GM18505 (cell line): ENCODE measurements around the gene USP28.
"Not testable (repeated sequence)": the region's sequence is repeated elsewhere in the genome, so short reads cannot be mapped to it uniquely, and the experiment has no call there.

Experiments
- ATAC-seq: cut with Tn5 transposase; IDR thresholded peaks from one replicate; pipeline ENCODE4 v1.9.1; 2021; ENCODE audit not compliant: unreplicated experiment
- POLR2A ChIP-seq: IDR thresholded peaks from 4 replicates; pipeline ENCODE4 v1.6.1; 2011; ENCODE audit warnings: borderline replicate concordance; ENCODE audit not compliant: insufficient read depth, insufficient read length; ENCODE audit errors: extremely low read depth

Gene USP28

DNA sequence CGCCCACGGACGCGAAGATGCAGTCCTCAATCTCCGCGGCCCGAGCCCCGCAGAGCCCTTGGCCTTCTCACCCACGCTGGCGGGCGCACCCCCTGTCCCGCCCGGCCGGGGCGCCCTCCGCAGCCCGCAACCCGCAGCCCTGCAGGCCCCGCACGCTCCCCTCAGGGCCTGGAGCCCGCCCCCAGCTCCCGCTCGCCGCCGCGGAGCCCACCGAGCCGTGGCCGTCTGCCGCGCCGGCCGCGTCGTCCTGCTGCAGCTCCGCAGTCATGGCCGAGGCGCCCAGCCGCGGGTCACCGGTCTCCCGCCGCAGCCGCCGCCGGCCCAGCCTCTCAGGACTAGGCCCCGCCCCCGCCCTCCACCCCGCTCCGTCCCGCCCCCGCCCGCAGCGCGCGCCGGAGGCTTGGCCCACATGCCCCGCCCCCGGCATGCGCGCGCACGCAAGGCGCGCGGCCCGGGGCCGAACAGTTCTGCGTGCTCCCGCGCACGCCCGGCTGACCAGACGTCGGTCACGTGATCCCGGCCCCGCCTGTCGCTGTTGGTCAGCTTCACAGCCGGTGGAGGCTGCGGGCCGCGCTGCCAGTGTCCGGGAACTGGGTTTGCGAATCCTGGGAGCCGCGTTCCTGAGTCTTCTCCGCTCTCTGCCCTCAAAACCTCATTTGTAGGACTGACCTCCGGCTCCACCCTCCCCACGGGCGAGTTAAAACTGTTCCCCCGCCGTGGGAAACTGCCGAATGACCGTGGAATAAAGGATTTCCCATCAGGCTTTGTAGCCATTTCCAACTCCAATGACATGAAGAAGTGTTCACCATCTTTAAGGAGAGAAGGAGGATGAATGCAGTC, at the start of gene USP28:
Gene USP28 (minus strand): TSS at position 339 of the 840 bp plus-strand sequence. CDS start 71 bp downstream, at position 268.
- TF ChIP-seq POLR2A: peak; percentile 99
- ATAC-seq: peak; percentile 82

- ATAC-seq: no peak
- no peak for TF ChIP-seq POLR2A
Observed at GRCh38 chr11:113923572-113923971, 48.2 kb upstream of the USP28 start.

GRCh38 chr11:113911491-113911890, 36.1 kb upstream of the USP28 start:
- not testable (repeated sequence) for ATAC-seq

- no peak for ATAC-seq
- no peak for TF ChIP-seq POLR2A
Observed at GRCh38 chr11:113908098-113908497, 32.7 kb upstream of the USP28 start.

- no peak for ATAC-seq
- no peak for TF ChIP-seq POLR2A
Observed at GRCh38 chr11:113907681-113908080, 32.3 kb upstream of the USP28 start.

DNA sequence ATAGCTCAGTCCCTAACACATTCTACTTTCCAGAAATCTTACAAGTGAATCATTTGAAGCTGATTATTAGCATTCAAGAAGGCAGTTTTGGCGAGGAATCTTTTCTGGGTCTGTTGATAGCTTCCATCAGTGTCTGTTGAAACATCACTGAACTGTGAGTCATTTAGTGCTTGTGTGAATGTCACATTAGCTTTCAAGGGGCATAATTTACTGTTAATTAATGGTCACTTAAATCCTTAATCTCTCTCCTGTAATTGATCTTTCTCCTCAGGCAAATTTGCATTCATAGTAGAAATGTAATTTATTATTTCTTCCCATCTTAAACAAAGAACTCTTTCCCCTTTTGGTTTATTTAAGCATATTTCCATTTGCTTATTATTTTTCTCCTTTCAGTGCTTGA, 31.8 kb upstream of the USP28 start:
- TF ChIP-seq POLR2A: no peak
- no peak for ATAC-seq

DNA sequence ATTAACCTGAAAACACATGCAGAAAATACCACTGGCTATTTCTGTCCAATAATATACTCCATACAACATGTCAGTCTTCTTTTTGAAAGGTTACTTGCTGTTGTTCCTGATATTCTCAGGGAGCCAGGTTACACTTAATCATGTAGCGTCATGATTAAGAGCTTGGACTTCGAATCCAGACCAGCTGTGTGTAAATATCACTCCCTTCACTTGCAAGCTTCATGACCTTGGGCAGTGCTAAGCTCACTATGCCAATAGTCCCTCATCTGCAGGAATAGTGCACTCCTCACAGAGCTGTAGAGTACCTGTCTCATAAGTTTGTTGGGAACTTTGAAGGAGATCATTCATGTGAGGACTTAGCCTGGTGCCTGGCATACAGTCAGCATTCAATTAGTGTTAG, 31.1 kb upstream of the USP28 start:
- TF ChIP-seq POLR2A: no peak

DNA sequence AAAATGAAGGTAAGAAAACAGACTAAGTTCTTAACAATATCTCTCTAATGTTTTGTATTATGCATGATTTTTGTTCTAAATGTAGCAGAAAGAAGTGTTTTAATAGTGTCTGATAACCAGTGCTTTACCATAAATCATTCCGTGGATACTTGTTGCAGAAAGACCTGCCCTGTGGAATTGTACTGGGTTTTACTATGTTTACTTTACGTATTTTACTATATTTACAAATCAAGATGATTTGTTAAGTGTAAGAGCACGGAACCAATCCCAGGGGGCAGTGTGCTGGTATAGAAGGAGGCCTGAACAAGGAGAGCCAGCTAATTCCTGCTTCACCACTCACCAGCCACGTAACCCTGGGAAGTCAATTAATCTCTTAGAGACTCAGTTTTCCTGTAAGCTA, 30.7 kb upstream of the USP28 start:
- TF ChIP-seq POLR2A: no peak
- ATAC-seq: no peak

More for the DNA sequence above, 31.1 kb upstream of the USP28 start:
- ATAC-seq: no peak

GRCh38 chr11:113904379-113905101, 29.2 kb upstream of the USP28 start, which contains the start of gene HTR3B:
Gene HTR3B (plus strand): TSS chr11:113904796. CDS start chr11:113904934, 138 bp downstream.
- no peak for TF ChIP-seq POLR2A
- ATAC-seq: no peak

DNA sequence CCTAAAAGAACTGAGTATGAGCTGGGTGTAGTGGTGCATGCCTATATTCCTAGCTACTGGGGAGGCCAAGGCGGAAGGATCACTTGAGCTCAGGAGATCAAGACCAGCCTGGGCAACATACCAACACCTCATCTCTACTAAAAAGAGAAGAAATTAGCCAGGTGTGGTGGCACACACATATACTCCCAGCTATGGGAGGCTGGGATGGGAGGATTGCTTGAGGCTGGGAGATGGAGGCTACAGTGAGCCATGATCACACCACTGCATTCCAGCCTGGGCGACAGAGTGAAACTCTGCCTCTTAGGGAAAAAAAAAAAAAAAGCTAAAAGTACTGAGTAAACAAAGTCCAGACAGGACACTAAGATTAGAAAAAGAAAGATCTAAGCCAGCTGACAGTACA, 25.8 kb upstream of the USP28 start:
- ATAC-seq: no peak
- TF ChIP-seq POLR2A: no peak

- TF ChIP-seq POLR2A: no peak
- no peak for ATAC-seq
Observed at GRCh38 chr11:113896156-113896879, 20.9 kb upstream of the USP28 start.

DNA sequence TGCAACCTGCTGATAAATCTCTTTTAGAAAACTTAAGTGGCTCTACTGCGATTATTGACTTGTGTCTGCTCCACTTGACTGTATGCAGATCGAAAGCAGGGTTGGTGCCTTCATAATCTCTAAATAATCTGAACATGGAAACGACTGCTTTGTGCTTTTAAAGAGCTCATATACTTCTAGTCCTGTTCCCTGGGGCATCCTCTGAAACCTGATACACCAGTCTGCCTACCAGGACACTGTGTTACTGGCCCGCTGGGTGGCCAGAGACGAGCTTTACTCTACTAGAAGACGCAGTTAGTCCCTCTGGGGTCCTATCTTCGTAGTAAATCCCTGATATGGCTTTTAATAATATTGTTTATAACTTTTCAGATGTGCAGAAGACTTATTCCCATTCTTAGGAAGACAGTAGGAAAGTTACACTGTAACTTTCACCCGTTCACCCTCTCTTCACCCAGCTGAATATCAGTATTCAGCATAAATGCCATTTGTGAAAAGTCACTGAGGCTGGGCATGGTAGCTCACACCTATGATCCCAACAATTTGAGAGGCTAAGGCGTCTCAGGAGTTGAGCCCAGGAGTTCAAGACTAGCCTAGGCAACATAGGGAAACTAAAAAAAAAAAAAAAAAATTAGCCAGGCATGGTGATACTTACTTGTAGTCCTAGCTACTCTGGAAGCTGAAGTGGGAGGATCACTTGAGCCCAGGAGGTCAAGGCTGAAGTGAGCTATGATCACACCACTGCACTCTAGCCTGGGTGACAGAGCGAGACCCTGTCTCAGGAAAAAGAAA, 20.2 kb upstream of the USP28 start:
- TF ChIP-seq POLR2A: no peak

DNA sequence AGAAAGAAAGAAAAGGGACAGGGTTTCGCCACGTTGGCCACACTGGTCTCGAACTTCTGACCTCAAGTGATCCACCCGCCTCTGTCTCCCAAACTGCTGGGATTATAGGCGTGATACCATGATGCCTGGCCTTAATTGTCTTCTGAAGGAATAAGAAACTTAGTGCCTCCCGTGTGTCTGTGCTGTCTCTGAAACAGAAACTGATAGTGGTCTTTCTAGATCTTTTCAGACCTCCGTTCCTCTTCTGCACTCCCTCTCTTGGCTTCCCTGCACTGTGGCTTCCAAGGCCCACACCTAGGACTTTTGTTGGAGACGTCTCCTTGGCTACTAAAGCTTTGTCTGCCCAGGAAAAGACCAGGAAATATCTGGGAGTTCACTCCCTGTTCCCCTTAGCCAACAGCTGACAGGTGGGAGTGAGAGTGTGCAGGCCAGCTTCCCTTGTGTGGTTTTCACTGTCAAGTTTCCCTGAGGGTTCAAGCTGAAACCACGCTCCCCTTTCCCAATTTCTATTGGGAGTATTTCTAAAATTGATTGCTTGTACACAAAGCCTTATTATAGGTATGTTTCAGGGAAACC, 19.1 kb upstream of the USP28 start:
- ATAC-seq: no peak
- no peak for TF ChIP-seq POLR2A

More for the DNA sequence above, 20.2 kb upstream of the USP28 start:
- no peak for ATAC-seq

DNA sequence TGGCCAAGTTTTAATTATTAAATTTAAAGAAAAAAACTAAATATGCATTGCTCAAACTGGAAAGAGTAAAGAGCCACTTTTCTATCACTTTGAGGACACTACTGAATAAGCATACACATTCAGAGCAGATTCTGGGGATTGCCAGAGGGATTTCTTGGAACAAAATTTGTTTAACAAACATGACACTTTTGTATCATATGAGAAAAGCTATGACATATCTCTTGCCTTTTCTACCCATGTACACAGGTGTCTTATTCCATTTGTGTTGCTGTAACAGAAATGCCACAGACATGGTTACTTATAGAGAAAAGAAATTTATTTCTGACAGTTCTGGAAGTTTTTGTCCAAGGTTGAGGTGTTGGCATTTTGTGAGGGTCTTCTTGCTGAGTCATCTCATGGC, 13.5 kb upstream of the USP28 start:
- no peak for ATAC-seq
- TF ChIP-seq POLR2A: no peak
